H9 (cell line): Measurements from ENCODE around the gene ZDHHC15. TPM values are rescaled to one million over a fixed set of nuclear protein-coding genes. Genes with fewer than 3 reads are reported as not detected.

ENCODE experiments used
- DNase-seq: peaks from one replicate; pipeline ENCODE4 v3.0.0-alpha.2; 2017
- H2AFZ ChIP-seq: one replicate; pipeline ENCODE4 v1.6.1; 2013; ENCODE audit warnings: mild to moderate bottlenecking, low read length, control low read depth, moderate library complexity
- H2AK5ac ChIP-seq: 2 replicates; pipeline ENCODE4 v1.6.1; 2013; ENCODE audit warnings: low read length, control low read depth, mixed read lengths; ENCODE audit not compliant: insufficient read length
- H2BK120ac ChIP-seq: one replicate; pipeline ENCODE4 v1.6.1; 2013; ENCODE audit warnings: low read depth, mild to moderate bottlenecking, low read length, control low read depth, inconsistent platforms; ENCODE audit not compliant: poor library complexity, severe bottlenecking
- H2BK12ac ChIP-seq: 2 replicates; pipeline ENCODE4 v1.6.1; 2013; ENCODE audit warnings: low read length, control low read depth, mixed read lengths, low read depth; ENCODE audit not compliant: insufficient read length
- H2BK15ac ChIP-seq: 2 replicates; pipeline ENCODE4 v1.6.1; 2013; ENCODE audit warnings: low read depth, low read length, control low read depth
- H2BK20ac ChIP-seq: one replicate; pipeline ENCODE4 v1.6.1; 2013; ENCODE audit warnings: low read depth, mild to moderate bottlenecking, low read length, control low read depth, inconsistent platforms; ENCODE audit not compliant: poor library complexity, severe bottlenecking
- H2BK5ac ChIP-seq: 2 replicates; pipeline ENCODE4 v1.6.1; 2013; ENCODE audit warnings: low read length, control low read depth, mixed read lengths; ENCODE audit not compliant: insufficient read length
- H3K14ac ChIP-seq: 2 replicates; pipeline ENCODE4 v1.6.1; 2013; ENCODE audit warnings: low read length, control low read depth; ENCODE audit not compliant: insufficient read depth
- H3K18ac ChIP-seq: 2 replicates; pipeline ENCODE4 v1.6.1; 2013; ENCODE audit warnings: low read depth, mild to moderate bottlenecking, mixed read lengths, low read length, control low read depth; ENCODE audit not compliant: insufficient read length
- H3K23ac ChIP-seq: 2 replicates; pipeline ENCODE4 v1.6.1; 2013; ENCODE audit warnings: low read length, control low read depth, mixed read lengths, low read depth; ENCODE audit not compliant: insufficient read length
- H3K23me2 ChIP-seq: 2 replicates; pipeline ENCODE4 v1.6.1; 2013; ENCODE audit warnings: low read depth, mild to moderate bottlenecking, mixed read lengths, low read length, control low read depth; ENCODE audit not compliant: insufficient read length, poor library complexity, severe bottlenecking
- H3K27ac ChIP-seq: 2 replicates; pipeline ENCODE4 v1.5.1; 2013; ENCODE audit warnings: low read length, control low read depth, mixed read lengths, low read depth; ENCODE audit not compliant: insufficient read length
- H3K27me3 ChIP-seq: 2 replicates; pipeline ENCODE4 v1.6.1; 2013; ENCODE audit warnings: low read length, control low read depth, inconsistent platforms; ENCODE audit not compliant: insufficient read depth
- H3K4ac ChIP-seq: 2 replicates; pipeline ENCODE4 v1.6.1; 2013; ENCODE audit warnings: low read depth, mild to moderate bottlenecking, control low read depth, inconsistent platforms, low read length, moderate library complexity
- H3K4me1 ChIP-seq: 2 replicates; pipeline ENCODE4 v1.6.1; 2013; ENCODE audit warnings: low read length, control low read depth, inconsistent platforms; ENCODE audit not compliant: insufficient read depth
- H3K4me2 ChIP-seq: 2 replicates; pipeline ENCODE4 v1.6.1; 2013; ENCODE audit warnings: low read length, control low read depth, mixed read lengths; ENCODE audit not compliant: insufficient read length, insufficient read depth
- H3K56ac ChIP-seq: 2 replicates; pipeline ENCODE4 v1.6.1; 2013; ENCODE audit warnings: low read depth, mild to moderate bottlenecking, mixed read lengths, low read length, control low read depth; ENCODE audit not compliant: insufficient read length
- H3K79me1 ChIP-seq: 2 replicates; pipeline ENCODE4 v1.6.1; 2013; ENCODE audit warnings: low read depth, mild to moderate bottlenecking, moderate library complexity, low read length, control low read depth, inconsistent platforms; ENCODE audit not compliant: insufficient read depth, poor library complexity, severe bottlenecking
- H3K79me2 ChIP-seq: 2 replicates; pipeline ENCODE4 v1.6.1; 2013; ENCODE audit warnings: low read length, control low read depth, inconsistent platforms; ENCODE audit not compliant: insufficient read depth
- H3K9ac ChIP-seq: 2 replicates; pipeline ENCODE4 v1.6.1; 2013; ENCODE audit warnings: low read length, control low read depth, mixed read lengths; ENCODE audit not compliant: insufficient read length; ENCODE audit errors: extremely low read depth
- H3K9me3 ChIP-seq: one replicate; pipeline ENCODE4 v1.6.1; 2013; ENCODE audit warnings: low read depth, low read length, inconsistent platforms; ENCODE audit not compliant: control insufficient read depth
- H3T11ph ChIP-seq: one replicate; pipeline ENCODE4 v1.6.1; 2013; ENCODE audit warnings: mild to moderate bottlenecking, low read length, control low read depth, inconsistent platforms
- H4K20me1 ChIP-seq: one replicate; pipeline ENCODE4 v1.6.1; 2013; ENCODE audit not compliant: control insufficient read depth, insufficient read length, insufficient read depth
- H4K5ac ChIP-seq: 2 replicates; pipeline ENCODE4 v1.6.1; 2013; ENCODE audit warnings: low read depth, mild to moderate bottlenecking, mixed read lengths, low read length, control low read depth; ENCODE audit not compliant: insufficient read length
- H4K8ac ChIP-seq: replicated peaks from 2 replicates; pipeline ENCODE4 v1.6.1; 2013; ENCODE audit warnings: low read length, control low read depth, mixed read lengths, low read depth; ENCODE audit not compliant: insufficient read length
- H4K91ac ChIP-seq: 2 replicates; pipeline ENCODE4 v1.6.1; 2013; ENCODE audit warnings: low read depth, mild to moderate bottlenecking, moderate library complexity, mixed read lengths, low read length, control low read depth; ENCODE audit not compliant: insufficient read length
- H3K27ac Mint-ChIP-seq, 3 experiments: 2 replicates in 2 of 3; 3 replicates in 1 of 3; pipeline ENCODE4 v1.8.0; 2020 to 2021; ENCODE audit warnings: mixed read lengths in 3 of 3, mild to moderate bottlenecking in 1 of 3, moderate library complexity in 1 of 3
- H3K27me3 Mint-ChIP-seq: 2 replicates; pipeline ENCODE4 v1.8.0; 2021; ENCODE audit warnings: low read depth, mild to moderate bottlenecking, moderate library complexity, mixed read lengths
- H3K36me3 Mint-ChIP-seq, 3 experiments: 2 replicates in 2 of 3; 3 replicates in 1 of 3; pipeline ENCODE4 v1.8.0; 2020 to 2021; ENCODE audit warnings: low read depth in 3 of 3, mixed read lengths in 3 of 3; ENCODE audit not compliant: insufficient read depth in 1 of 3
- H3K4me1 Mint-ChIP-seq, 2 experiments: 2 replicates each; pipeline ENCODE4 v1.8.0; 2020; ENCODE audit warnings: mixed read lengths in 2 of 2
- H3K4me3 Mint-ChIP-seq, 2 experiments: 2 replicates in 1 of 2; 3 replicates in 1 of 2; pipeline ENCODE4 v1.8.0; 2020 to 2021; ENCODE audit warnings: mild to moderate bottlenecking in 2 of 2, mixed read lengths in 2 of 2, moderate library complexity in 1 of 2
- H3K9me3 Mint-ChIP-seq, 2 experiments: 2 replicates in 1 of 2; 3 replicates in 1 of 2; pipeline ENCODE4 v1.8.0; 2020; ENCODE audit warnings: mild to moderate bottlenecking in 2 of 2, mixed read lengths in 2 of 2, moderate library complexity in 1 of 2
- WGBS: extraction: QIAGEN DNeasy Blood & Tissue Kit; methylation state at CpG from one replicate; pipeline ENCODE4 v1.1.7; 2013; ENCODE audit warnings: missing lambda C conversion rate, low lambda C conversion rate, mixed read lengths; ENCODE audit not compliant: insufficient read length; ENCODE audit errors: extremely low coverage; 5-methylcytosine and 5-hydroxymethylcytosine counted together
- total RNA-seq: library from RNA; stranded (reverse); gene quantifications from 2 replicates; pipeline ENCODE4 v1.2.1, GENCODE V29; 2021
- TF ChIP-seq, protein P1 (sequence below): fragments of 200-600 bp; sonication (generic); conservative IDR thresholded peaks from 3 replicates; pipeline ENCODE4 v1.8.0; 2021; ENCODE audit warnings: antibody characterized with exemption, mild to moderate bottlenecking

ZDHHC15 gene
- total RNA-seq, 1 experiment from 2014 or later, result 2.7 TPM

DNA sequence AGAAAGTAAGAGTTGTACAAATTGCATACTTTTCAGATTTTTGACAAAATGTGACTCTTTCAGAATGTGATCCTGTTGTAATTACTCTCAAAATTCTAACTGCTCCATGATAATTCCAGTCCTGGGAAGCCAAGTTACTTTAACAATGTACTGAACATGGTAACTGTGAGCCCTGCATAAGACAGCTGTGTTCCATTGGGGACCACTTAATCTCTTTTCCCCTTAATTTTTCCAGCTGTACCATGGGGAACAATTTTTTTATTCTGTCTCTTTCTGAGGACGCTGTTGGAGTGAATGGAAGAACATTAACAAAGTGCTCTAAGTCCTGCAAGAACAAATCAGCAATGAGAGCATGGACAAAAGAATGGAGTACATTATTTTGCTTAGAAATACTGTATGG is 153.1 kb downstream of the ZDHHC15 start:
- TF ChIP-seq, protein P1, sequence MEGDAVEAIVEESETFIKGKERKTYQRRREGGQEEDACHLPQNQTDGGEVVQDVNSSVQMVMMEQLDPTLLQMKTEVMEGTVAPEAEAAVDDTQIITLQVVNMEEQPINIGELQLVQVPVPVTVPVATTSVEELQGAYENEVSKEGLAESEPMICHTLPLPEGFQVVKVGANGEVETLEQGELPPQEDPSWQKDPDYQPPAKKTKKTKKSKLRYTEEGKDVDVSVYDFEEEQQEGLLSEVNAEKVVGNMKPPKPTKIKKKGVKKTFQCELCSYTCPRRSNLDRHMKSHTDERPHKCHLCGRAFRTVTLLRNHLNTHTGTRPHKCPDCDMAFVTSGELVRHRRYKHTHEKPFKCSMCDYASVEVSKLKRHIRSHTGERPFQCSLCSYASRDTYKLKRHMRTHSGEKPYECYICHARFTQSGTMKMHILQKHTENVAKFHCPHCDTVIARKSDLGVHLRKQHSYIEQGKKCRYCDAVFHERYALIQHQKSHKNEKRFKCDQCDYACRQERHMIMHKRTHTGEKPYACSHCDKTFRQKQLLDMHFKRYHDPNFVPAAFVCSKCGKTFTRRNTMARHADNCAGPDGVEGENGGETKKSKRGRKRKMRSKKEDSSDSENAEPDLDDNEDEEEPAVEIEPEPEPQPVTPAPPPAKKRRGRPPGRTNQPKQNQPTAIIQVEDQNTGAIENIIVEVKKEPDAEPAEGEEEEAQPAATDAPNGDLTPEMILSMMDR, result no peak
- Histone ChIP-seq H3K18ac (no peak overlapping the region), H2BK20ac (no peak overlapping the region), H4K91ac (no peak overlapping the region), H3K9ac (no peak overlapping the region), H3K79me1 (no peaks in the 10 kb centered on the region), H3K4me2 (no peak overlapping the region), H3K9me3 (peaks cover 29% of the 10 kb centered on the region), H3K79me2 (no peaks in the 10 kb centered on the region), H4K8ac (no peak overlapping the region), H3K4me1 (no peaks in the 10 kb centered on the region), H2BK5ac (no peak overlapping the region), H4K5ac (no peak overlapping the region), H4K20me1 (no peaks in the 10 kb centered on the region), H3T11ph (no peak overlapping the region), H3K23me2 (no peaks in the 10 kb centered on the region), H3K56ac (no peak overlapping the region), H2AFZ (no peak overlapping the region), H2BK15ac (no peak overlapping the region), H3K4ac (no peak overlapping the region), H3K23ac (no peak overlapping the region), H2BK12ac (no peak overlapping the region), H2BK120ac (no peak overlapping the region), H3K27me3 (no peaks in the 10 kb centered on the region), H2AK5ac (no peak overlapping the region), H3K27ac (no peak overlapping the region), H3K14ac (no peak overlapping the region)
- Mint-ChIP-seq H3K4me3 (no peak overlapping the region), H3K9me3 (peaks cover 43 to 64% of the 10 kb centered on the region in 2 experiments), H3K36me3 (peaks cover 0 to 5% (median 3%) of the 10 kb centered on the region in 3 experiments; a peak in 4 of 7 replicates), H3K27ac (no peak overlapping the region), H3K27me3 (no peaks in the 10 kb centered on the region), H3K4me1 (no peaks in the 10 kb centered on the region)
- WGBS, result no CpG with 5 or more reads among the region's 1 CpG
- DNase-seq, result no peak
